ENCODE measurements around the gene S1PR5. TPM values are rescaled to one million over a fixed set of nuclear protein-coding genes. Genes with fewer than 3 reads are reported as not detected.
A peak's percentile ranks its signal among the peaks of the same experiment; 100 is the strongest.

Gene S1PR5
- total and polyA plus RNA-seq, 12 donors: 0.14 to 3.0 (median 0.55) TPM; not detected in 1

GRCh38 chr19:10565567-10566407, 48.5 kb upstream of the S1PR5 start, which contains the start of gene KRI1:
TSS of gene KRI1 (minus strand) at chr19:10566010. CDS start at chr19:10565999, 11 bp downstream.
- peaks cover 0 to 5% of the 10 kb centered on the region in 2 donors for H3K36me3 ChIP-seq (replicated peaks in 1 of 2)
- no peaks in the 10 kb centered on the region for H3K27me3 ChIP-seq
- TF ChIP-seq, protein P1, sequence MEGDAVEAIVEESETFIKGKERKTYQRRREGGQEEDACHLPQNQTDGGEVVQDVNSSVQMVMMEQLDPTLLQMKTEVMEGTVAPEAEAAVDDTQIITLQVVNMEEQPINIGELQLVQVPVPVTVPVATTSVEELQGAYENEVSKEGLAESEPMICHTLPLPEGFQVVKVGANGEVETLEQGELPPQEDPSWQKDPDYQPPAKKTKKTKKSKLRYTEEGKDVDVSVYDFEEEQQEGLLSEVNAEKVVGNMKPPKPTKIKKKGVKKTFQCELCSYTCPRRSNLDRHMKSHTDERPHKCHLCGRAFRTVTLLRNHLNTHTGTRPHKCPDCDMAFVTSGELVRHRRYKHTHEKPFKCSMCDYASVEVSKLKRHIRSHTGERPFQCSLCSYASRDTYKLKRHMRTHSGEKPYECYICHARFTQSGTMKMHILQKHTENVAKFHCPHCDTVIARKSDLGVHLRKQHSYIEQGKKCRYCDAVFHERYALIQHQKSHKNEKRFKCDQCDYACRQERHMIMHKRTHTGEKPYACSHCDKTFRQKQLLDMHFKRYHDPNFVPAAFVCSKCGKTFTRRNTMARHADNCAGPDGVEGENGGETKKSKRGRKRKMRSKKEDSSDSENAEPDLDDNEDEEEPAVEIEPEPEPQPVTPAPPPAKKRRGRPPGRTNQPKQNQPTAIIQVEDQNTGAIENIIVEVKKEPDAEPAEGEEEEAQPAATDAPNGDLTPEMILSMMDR (IDR thresholded peaks at IDR 0.05): peak in 5 of 6 experiments; percentile 31 to 74 (median 51)
- TF ChIP-seq POLR2A (IDR thresholded peaks at IDR 0.05): peak; percentile 46 to 68
- peaks cover 10 to 37% of the 10 kb centered on the region in 2 donors for H3K4me1 ChIP-seq (replicated peaks in 1 of 2)
- H3K27ac ChIP-seq: peak within 1 kb of the TSS; percentile 52 to 99 (median 82)
- intact Hi-C loops (cut with DNase I): loop anchor here in 1 of 2 donors (5.0 kb wide), 1 partner anchor 63 kb away; the partner anchor contains the start of gene KEAP1
- no peaks in the 10 kb centered on the region for H3K9me3 ChIP-seq (replicated peaks in 1 of 3)
- DNase-seq: peak; percentile 98 to 99 (median 99)
- whole genome bisulfite sequencing, 4 donors: 0 to 2% (median 1%) methylated on average over 19 to 94 of the region's 94 CpGs
- H3K4me3 ChIP-seq: peak within 1 kb of the TSS; percentile 16 to 90 (median 60)

GRCh38 chr19:10565028-10565566, 47.9 kb upstream of the S1PR5 start:
- TF ChIP-seq POLR2A (IDR thresholded peaks at IDR 0.05): no peak
- TF ChIP-seq, protein P1 (IDR thresholded peaks at IDR 0.05): no peak
- DNase-seq: peak in 3 of 7 donors; percentile 45 to 50 (median 45)
- intact Hi-C loops (cut with DNase I): loop anchor here in 1 of 2 donors (5.0 kb wide), 1 partner anchor 63 kb away; the partner anchor contains the start of gene KEAP1
- WGBS, 4 donors: 12 to 22% (median 19%) methylated on average over 10 of the region's 10 CpGs
- H3K36me3 ChIP-seq (replicated peaks in 1 of 2): peaks cover 0 to 12% of the 10 kb centered on the region in 2 donors
- H3K27me3 ChIP-seq: no peaks in the 10 kb centered on the region
- H3K27ac ChIP-seq: peak overlapping the region in 4 of 5 donors; percentile 52 to 86 (median 80)
- no peaks in the 10 kb centered on the region for H3K9me3 ChIP-seq (replicated peaks in 1 of 3)
- H3K4me1 ChIP-seq (replicated peaks in 1 of 2): peaks cover 10 to 37% of the 10 kb centered on the region in 2 donors
- H3K4me3 ChIP-seq: peak overlapping the region; percentile 16 to 90 (median 60)

- peaks cover 0 to 35% of the 10 kb centered on the region in 2 donors for H3K36me3 ChIP-seq (replicated peaks in 1 of 2)
- intact Hi-C loops (cut with DNase I): no loop called here
- H3K4me1 ChIP-seq (replicated peaks in 1 of 2): peaks cover 10 to 22% of the 10 kb centered on the region in 2 donors
- no peak for TF ChIP-seq POLR2A (IDR thresholded peaks at IDR 0.05)
- TF ChIP-seq, protein P1 (IDR thresholded peaks at IDR 0.05): no peak
- no peaks in the 10 kb centered on the region for H3K9me3 ChIP-seq (replicated peaks in 1 of 3)
- no peak for DNase-seq
- H3K27ac ChIP-seq: no peak overlapping the region
- WGBS, 4 donors: 91 to 93% (median 92%) methylated on average over 5 of the region's 5 CpGs
- no peaks in the 10 kb centered on the region for H3K27me3 ChIP-seq
- no peak overlapping the region for H3K4me3 ChIP-seq
These were observed 45.4 kb upstream of the S1PR5 start for GRCh38 chr19:10562609-10563008.

GRCh38 chr19:10560154-10560553, 42.9 kb upstream of the S1PR5 start:
- no peaks in the 10 kb centered on the region for H3K27me3 ChIP-seq
- intact Hi-C loops (cut with DNase I): no loop called here
- H3K27ac ChIP-seq: no peak overlapping the region
- no peak overlapping the region for H3K4me3 ChIP-seq
- peaks cover 0 to 57% of the 10 kb centered on the region in 2 donors for H3K36me3 ChIP-seq (replicated peaks in 1 of 2)
- DNase-seq: no peak
- no peak for TF ChIP-seq POLR2A (IDR thresholded peaks at IDR 0.05)
- TF ChIP-seq, protein P1 (IDR thresholded peaks at IDR 0.05): no peak
- 91 to 96% (median 91%) methylated on average over 7 of the region's 7 CpGs for WGBS, 4 donors
- no peaks in the 10 kb centered on the region for H3K9me3 ChIP-seq (replicated peaks in 1 of 3)
- H3K4me1 ChIP-seq (replicated peaks in 1 of 2): peaks cover 0 to 6% of the 10 kb centered on the region in 2 donors
